Activated CD4-positive, alpha-beta T cell treated with anti-CD3 and anti-CD28 coated beads, Interleukin-2, amount 10 ng/mL, durations not matched to agents 7 days and 5 days (primary cell): ENCODE measurements around the gene PLXDC1. TPM values are rescaled to one million over a fixed set of nuclear protein-coding genes. Genes with fewer than 3 reads are reported as not detected.

Source experiments
- CTCF ChIA-PET: fragments of 350-600 bp; sonication (Branson Sonifier 250); formaldehyde crosslinking; loops from one replicate; lab custom pipeline; 2021; ENCODE audit warnings: antibody characterized with exemption; lab: Charles Lee
- POLR2A ChIA-PET: fragments of 350-600 bp; sonication (Branson Sonifier 250); formaldehyde crosslinking; loops from one replicate; lab custom pipeline; 2021; ENCODE audit warnings: antibody characterized with exemption; lab: Charles Lee
- DNase-seq: peaks from one replicate; pipeline ENCODE4 v3.0.0-alpha.2; 2020
- H3K27ac Mint-ChIP-seq: one replicate; pipeline ENCODE4 v1.8.0; 2021; ENCODE audit warnings: mild to moderate bottlenecking, moderate library complexity, mixed read lengths
- H3K27me3 Mint-ChIP-seq: one replicate; pipeline ENCODE4 v1.8.0; 2021; ENCODE audit warnings: mixed read lengths
- H3K36me3 Mint-ChIP-seq: one replicate; pipeline ENCODE4 v1.8.0; 2021; ENCODE audit warnings: low read depth, mixed read lengths
- H3K4me1 Mint-ChIP-seq: one replicate; pipeline ENCODE4 v1.8.0; 2021; ENCODE audit warnings: mixed read lengths
- H3K4me3 Mint-ChIP-seq: one replicate; pipeline ENCODE4 v1.8.0; 2021; ENCODE audit warnings: mild to moderate bottlenecking, moderate library complexity, mixed read lengths
- H3K9me3 Mint-ChIP-seq: one replicate; pipeline ENCODE4 v1.8.0; 2021; ENCODE audit warnings: mixed read lengths
- total RNA-seq, 2 experiments: library from RNA; stranded (reverse); gene quantifications; one replicate each; pipeline ENCODE4 v1.2.3, GENCODE V29; 2021

The PLXDC1 gene
- total RNA-seq, 2 experiments from 2014 or later = 6.0 to 6.3 TPM

GRCh38 chr17:39166437-39167335 lies 15.2 kb upstream of the PLXDC1 start:
- H3K36me3 Mint-ChIP-seq = peaks cover 5% of the 10 kb centered on the region
- ChIA-PET POLR2A (no interaction called here), CTCF (interaction anchor here (0.5 to 7.1 kb wide), 10 partner anchors 9 to 438 kb away, joined by 3 to 94 read pairs (median 4); partner anchors contain the start of gene PLXDC1)
- H3K27me3 Mint-ChIP-seq = peaks cover 34% of the 10 kb centered on the region
- no peak overlapping the region for H3K27ac Mint-ChIP-seq
- peaks cover 38% of the 10 kb centered on the region for H3K4me1 Mint-ChIP-seq
- H3K9me3 Mint-ChIP-seq = peaks cover 5% of the 10 kb centered on the region
- DNase-seq = no peak
- H3K4me3 Mint-ChIP-seq = no peak overlapping the region

- Mint-ChIP-seq H3K36me3 (peaks cover 5% of the 10 kb centered on the region), H3K4me3 (peak within 1 kb of the TSS; percentile 81), H3K9me3 (peaks cover 5% of the 10 kb centered on the region), H3K4me1 (peaks cover 38% of the 10 kb centered on the region), H3K27me3 (peaks cover 34% of the 10 kb centered on the region), H3K27ac (no peak within 1 kb of the TSS)
- no peak for DNase-seq
- CTCF ChIA-PET = interaction anchor here (0.5 to 7.1 kb wide), 9 partner anchors 10 to 251 kb away, joined by 3 to 94 read pairs (median 4); partner anchors contain the start of genes FBXO47 and PLXDC1
- POLR2A ChIA-PET = no interaction called here
Measured at GRCh38 chr17:39165841-39166349, 14.5 kb upstream of the PLXDC1 start, which contains the start of gene ARL5C. TSS of gene ARL5C (minus strand) at chr17:39166161. CDS start at chr17:39165760, 401 bp downstream.

- DNase-seq = no peak
- peaks cover 38% of the 10 kb centered on the region for H3K4me1 Mint-ChIP-seq
- H3K36me3 Mint-ChIP-seq = peaks cover 5% of the 10 kb centered on the region
- H3K9me3 Mint-ChIP-seq = peaks cover 5% of the 10 kb centered on the region
- peak overlapping the region; percentile 81 for H3K4me3 Mint-ChIP-seq
- H3K27ac Mint-ChIP-seq = no peak overlapping the region
- peaks cover 31% of the 10 kb centered on the region for H3K27me3 Mint-ChIP-seq
- ChIA-PET CTCF (interaction anchor here (0.5 to 7.1 kb wide), 29 partner anchors 11 to 437 kb away, joined by 3 to 94 read pairs (median 4); partner anchors contain the start of genes FBXO47, PLXDC1 and PSMB3), POLR2A (no interaction called here)
Measured at GRCh38 chr17:39165178-39165840, 13.9 kb upstream of the PLXDC1 start.

GRCh38 chr17:39164675-39165143 lies 13.3 kb upstream of the PLXDC1 start:
- peaks cover 38% of the 10 kb centered on the region for H3K4me1 Mint-ChIP-seq
- peaks cover 5% of the 10 kb centered on the region for H3K9me3 Mint-ChIP-seq
- H3K36me3 Mint-ChIP-seq = peaks cover 5% of the 10 kb centered on the region
- POLR2A ChIA-PET = no interaction called here
- DNase-seq = peak; percentile 81
- peaks cover 29% of the 10 kb centered on the region for H3K27me3 Mint-ChIP-seq
- CTCF ChIA-PET = interaction anchor here (0.5 to 7.1 kb wide), 30 partner anchors 11 to 436 kb away, joined by 3 to 94 read pairs (median 4); partner anchors contain the start of genes FBXO47, PLXDC1, PSMB3 and RPL19
- H3K4me3 Mint-ChIP-seq = peak overlapping the region; percentile 81
- H3K27ac Mint-ChIP-seq = no peak overlapping the region

GRCh38 chr17:39161962-39162361 lies 10.5 kb upstream of the PLXDC1 start:
- no peaks in the 10 kb centered on the region for H3K36me3 Mint-ChIP-seq
- no peak overlapping the region for H3K27ac Mint-ChIP-seq
- no peaks in the 10 kb centered on the region for H3K9me3 Mint-ChIP-seq
- POLR2A ChIA-PET = no interaction called here
- DNase-seq = no peak
- CTCF ChIA-PET = interaction anchor here (6.9 to 7.1 kb wide), 2 partner anchors 8 to 14 kb away, joined by 70 to 94 read pairs; partner anchors contain the start of gene PLXDC1
- H3K4me3 Mint-ChIP-seq = no peak overlapping the region
- peaks cover 20% of the 10 kb centered on the region for H3K4me1 Mint-ChIP-seq
- H3K27me3 Mint-ChIP-seq = peaks cover 21% of the 10 kb centered on the region

GRCh38 chr17:39158623-39159022 lies 7.2 kb upstream of the PLXDC1 start:
- DNase-seq = no peak
- Mint-ChIP-seq H3K27ac (no peak overlapping the region), H3K27me3 (peaks cover 7% of the 10 kb centered on the region), H3K36me3 (peaks cover 2% of the 10 kb centered on the region), H3K9me3 (no peaks in the 10 kb centered on the region), H3K4me1 (peaks cover 11% of the 10 kb centered on the region), H3K4me3 (no peak overlapping the region)
- POLR2A ChIA-PET = no interaction called here
- CTCF ChIA-PET = interaction anchor here (0.6 to 1.2 kb wide), 2 partner anchors 176 to 1827 kb away, joined by 3 read pairs; no protein-coding TSS in a partner anchor

- no peak overlapping the region for H3K27ac Mint-ChIP-seq
- ChIA-PET CTCF (interaction anchor here (5.8 kb wide), 1 partner anchor 9 kb away, joined by 94 read pairs; the partner anchor contains the start of gene ARL5C), POLR2A (no interaction called here)
- H3K4me3 Mint-ChIP-seq = no peak overlapping the region
- no peak for DNase-seq
- H3K36me3 Mint-ChIP-seq = peaks cover 2% of the 10 kb centered on the region
- no peaks in the 10 kb centered on the region for H3K9me3 Mint-ChIP-seq
- peaks cover 7% of the 10 kb centered on the region for H3K27me3 Mint-ChIP-seq
- peaks cover 30% of the 10 kb centered on the region for H3K4me1 Mint-ChIP-seq
Measured at GRCh38 chr17:39156491-39156890, 5.1 kb upstream of the PLXDC1 start.

GRCh38 chr17:39155654-39156053 lies 4.2 kb upstream of the PLXDC1 start:
- Mint-ChIP-seq H3K27ac (no peak overlapping the region), H3K4me3 (peak overlapping the region; percentile 36), H3K9me3 (no peaks in the 10 kb centered on the region), H3K27me3 (peaks cover 7% of the 10 kb centered on the region), H3K36me3 (peaks cover 2% of the 10 kb centered on the region), H3K4me1 (peaks cover 32% of the 10 kb centered on the region)
- ChIA-PET POLR2A (no interaction called here), CTCF (interaction anchor here (5.8 kb wide), 1 partner anchor 9 kb away, joined by 94 read pairs; the partner anchor contains the start of gene ARL5C)
- DNase-seq = no peak

- POLR2A ChIA-PET = interaction anchor here (0.8 to 1.4 kb wide), 3 partner anchors 46 to 300 kb away, joined by 3 to 4 read pairs (median 4); partner anchors contain the start of genes RPL19 and RPL23
- Mint-ChIP-seq H3K9me3 (no peaks in the 10 kb centered on the region), H3K4me3 (peak overlapping the region; percentile 95), H3K27me3 (peaks cover 20% of the 10 kb centered on the region), H3K4me1 (peaks cover 43% of the 10 kb centered on the region), H3K27ac (peak overlapping the region; percentile 95), H3K36me3 (peaks cover 2% of the 10 kb centered on the region)
- CTCF ChIA-PET = interaction anchor here (0.6 to 5.8 kb wide), 45 partner anchors 9 to 594 kb away, joined by 3 to 94 read pairs (median 4); partner anchors contain the start of genes ARL5C, FBXO47, MED1 and RPL19
- peak; percentile 91 for DNase-seq
Measured at GRCh38 chr17:39153599-39154051, 2.2 kb upstream of the PLXDC1 start.

- CTCF ChIA-PET = interaction anchor here (0.6 to 5.8 kb wide), 41 partner anchors 8 to 1534 kb away, joined by 3 to 94 read pairs (median 4); partner anchors contain the start of genes ARL5C, FBXO47 and RPL23
- Mint-ChIP-seq H3K4me1 (peaks cover 43% of the 10 kb centered on the region), H3K36me3 (peaks cover 2% of the 10 kb centered on the region), H3K27ac (peak overlapping the region; percentile 95), H3K4me3 (peak overlapping the region; percentile 95), H3K9me3 (no peaks in the 10 kb centered on the region), H3K27me3 (peaks cover 20% of the 10 kb centered on the region)
- POLR2A ChIA-PET = interaction anchor here (0.7 kb wide), 1 partner anchor 169 kb away, joined by 3 read pairs; no protein-coding TSS in a partner anchor
- no peak for DNase-seq
Measured at GRCh38 chr17:39151943-39152818, 744 bp upstream of the PLXDC1 start.

- Mint-ChIP-seq H3K9me3 (no peaks in the 10 kb centered on the region), H3K27me3 (peaks cover 17% of the 10 kb centered on the region), H3K4me1 (peaks cover 43% of the 10 kb centered on the region), H3K4me3 (peak overlapping the region; percentile 61), H3K27ac (no peak overlapping the region), H3K36me3 (peaks cover 2% of the 10 kb centered on the region)
- ChIA-PET CTCF (interaction anchor here (4.5 kb wide), 1 partner anchor 168 kb away, joined by 66 read pairs; no protein-coding TSS in a partner anchor), POLR2A (no interaction called here)
- no peak for DNase-seq
Measured at GRCh38 chr17:39150795-39151149, 665 bp downstream of the PLXDC1 start.
